ENCODE results near the gene DNER. TPM values are rescaled to one million over a fixed set of nuclear protein-coding genes. Genes with fewer than 3 reads are reported as not detected.

Gene DNER
- total and polyA plus RNA-seq, 4 donors = 0.01 TPM; not detected in 3

DNA sequence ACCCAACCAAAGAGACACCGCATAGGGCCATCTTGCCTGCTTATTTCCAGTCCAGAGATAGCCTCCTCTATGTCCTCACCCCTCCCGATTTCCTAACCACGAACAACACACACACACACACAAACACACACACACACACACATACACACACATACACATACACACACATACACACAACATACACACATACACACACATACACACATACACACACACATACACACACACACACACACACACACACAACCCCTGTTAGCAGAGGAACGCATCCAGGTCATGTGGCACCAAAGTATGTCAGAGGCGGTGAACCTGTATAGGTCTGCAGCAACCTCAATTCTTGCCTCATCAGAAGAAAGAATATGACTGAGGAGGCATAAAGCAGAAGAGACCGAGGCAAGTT is 18.5 kb upstream of the DNER start:
- H3K9me3 ChIP-seq (ENCODE audit: control insufficient read depth in 4 of 4, low read length in 3 of 4) = no peaks in the 10 kb centered on the region
- no peaks in the 10 kb centered on the region for H3K4me1 ChIP-seq (ENCODE audit: control insufficient read depth in 4 of 4, insufficient read depth in 4 of 4, low read length in 3 of 4)
- no peaks in the 10 kb centered on the region for H3K36me3 ChIP-seq (ENCODE audit: control insufficient read depth in 4 of 4, insufficient read depth in 3 of 4, low read depth in 1 of 4, low read length in 3 of 4)
- no peaks in the 10 kb centered on the region for H3K27me3 ChIP-seq (ENCODE audit: control insufficient read depth in 4 of 4, insufficient read depth in 4 of 4, low read length in 3 of 4)
- no peak overlapping the region for H3K27ac ChIP-seq (ENCODE audit: low read depth in 1 of 2, low read length in 2 of 2)
- H3K4me3 ChIP-seq (ENCODE audit: low read depth in 1 of 3, low read length in 3 of 3) = no peak overlapping the region
- 85% methylated on average over 6 of the region's 6 CpGs for WGBS
- no peak for TF ChIP-seq HNF4G (IDR thresholded peaks at IDR 0.05)
- TF ChIP-seq JUND (IDR thresholded peaks at IDR 0.05) = no peak
- no peak for TF ChIP-seq EGR1 (IDR thresholded peaks at IDR 0.05; ENCODE audit: low read depth in 2 of 2)
- TF ChIP-seq, protein P1, sequence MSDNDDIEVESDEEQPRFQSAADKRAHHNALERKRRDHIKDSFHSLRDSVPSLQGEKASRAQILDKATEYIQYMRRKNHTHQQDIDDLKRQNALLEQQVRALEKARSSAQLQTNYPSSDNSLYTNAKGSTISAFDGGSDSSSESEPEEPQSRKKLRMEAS (IDR thresholded peaks at IDR 0.05) = no peak
- TF ChIP-seq, protein P2, sequence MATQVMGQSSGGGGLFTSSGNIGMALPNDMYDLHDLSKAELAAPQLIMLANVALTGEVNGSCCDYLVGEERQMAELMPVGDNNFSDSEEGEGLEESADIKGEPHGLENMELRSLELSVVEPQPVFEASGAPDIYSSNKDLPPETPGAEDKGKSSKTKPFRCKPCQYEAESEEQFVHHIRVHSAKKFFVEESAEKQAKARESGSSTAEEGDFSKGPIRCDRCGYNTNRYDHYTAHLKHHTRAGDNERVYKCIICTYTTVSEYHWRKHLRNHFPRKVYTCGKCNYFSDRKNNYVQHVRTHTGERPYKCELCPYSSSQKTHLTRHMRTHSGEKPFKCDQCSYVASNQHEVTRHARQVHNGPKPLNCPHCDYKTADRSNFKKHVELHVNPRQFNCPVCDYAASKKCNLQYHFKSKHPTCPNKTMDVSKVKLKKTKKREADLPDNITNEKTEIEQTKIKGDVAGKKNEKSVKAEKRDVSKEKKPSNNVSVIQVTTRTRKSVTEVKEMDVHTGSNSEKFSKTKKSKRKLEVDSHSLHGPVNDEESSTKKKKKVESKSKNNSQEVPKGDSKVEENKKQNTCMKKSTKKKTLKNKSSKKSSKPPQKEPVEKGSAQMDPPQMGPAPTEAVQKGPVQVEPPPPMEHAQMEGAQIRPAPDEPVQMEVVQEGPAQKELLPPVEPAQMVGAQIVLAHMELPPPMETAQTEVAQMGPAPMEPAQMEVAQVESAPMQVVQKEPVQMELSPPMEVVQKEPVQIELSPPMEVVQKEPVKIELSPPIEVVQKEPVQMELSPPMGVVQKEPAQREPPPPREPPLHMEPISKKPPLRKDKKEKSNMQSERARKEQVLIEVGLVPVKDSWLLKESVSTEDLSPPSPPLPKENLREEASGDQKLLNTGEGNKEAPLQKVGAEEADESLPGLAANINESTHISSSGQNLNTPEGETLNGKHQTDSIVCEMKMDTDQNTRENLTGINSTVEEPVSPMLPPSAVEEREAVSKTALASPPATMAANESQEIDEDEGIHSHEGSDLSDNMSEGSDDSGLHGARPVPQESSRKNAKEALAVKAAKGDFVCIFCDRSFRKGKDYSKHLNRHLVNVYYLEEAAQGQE (IDR thresholded peaks at IDR 0.05) = no peak
- TF ChIP-seq, protein P3, sequence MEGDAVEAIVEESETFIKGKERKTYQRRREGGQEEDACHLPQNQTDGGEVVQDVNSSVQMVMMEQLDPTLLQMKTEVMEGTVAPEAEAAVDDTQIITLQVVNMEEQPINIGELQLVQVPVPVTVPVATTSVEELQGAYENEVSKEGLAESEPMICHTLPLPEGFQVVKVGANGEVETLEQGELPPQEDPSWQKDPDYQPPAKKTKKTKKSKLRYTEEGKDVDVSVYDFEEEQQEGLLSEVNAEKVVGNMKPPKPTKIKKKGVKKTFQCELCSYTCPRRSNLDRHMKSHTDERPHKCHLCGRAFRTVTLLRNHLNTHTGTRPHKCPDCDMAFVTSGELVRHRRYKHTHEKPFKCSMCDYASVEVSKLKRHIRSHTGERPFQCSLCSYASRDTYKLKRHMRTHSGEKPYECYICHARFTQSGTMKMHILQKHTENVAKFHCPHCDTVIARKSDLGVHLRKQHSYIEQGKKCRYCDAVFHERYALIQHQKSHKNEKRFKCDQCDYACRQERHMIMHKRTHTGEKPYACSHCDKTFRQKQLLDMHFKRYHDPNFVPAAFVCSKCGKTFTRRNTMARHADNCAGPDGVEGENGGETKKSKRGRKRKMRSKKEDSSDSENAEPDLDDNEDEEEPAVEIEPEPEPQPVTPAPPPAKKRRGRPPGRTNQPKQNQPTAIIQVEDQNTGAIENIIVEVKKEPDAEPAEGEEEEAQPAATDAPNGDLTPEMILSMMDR (IDR thresholded peaks at IDR 0.05; ENCODE audit: low read depth, low read length, missing input control) = no peak
- TF ChIP-seq RXRA (IDR thresholded peaks at IDR 0.05) = no peak
- TF ChIP-seq YY1 (IDR thresholded peaks at IDR 0.05) = no peak
- TF ChIP-seq RAD21 (IDR thresholded peaks at IDR 0.05) = no peak
- no peak for TF ChIP-seq GABPA (IDR thresholded peaks at IDR 0.05 in 1 of 2, conservative IDR thresholded peaks at IDR 0.05 in 1 of 2)
- no peak for TF ChIP-seq FOXA1 (IDR thresholded peaks at IDR 0.05)
- TF ChIP-seq TAF1 (conservative IDR thresholded peaks at IDR 0.05) = no peak
- no peak for TF ChIP-seq FOXA2 (IDR thresholded peaks at IDR 0.05)
- TF ChIP-seq, protein P4, sequence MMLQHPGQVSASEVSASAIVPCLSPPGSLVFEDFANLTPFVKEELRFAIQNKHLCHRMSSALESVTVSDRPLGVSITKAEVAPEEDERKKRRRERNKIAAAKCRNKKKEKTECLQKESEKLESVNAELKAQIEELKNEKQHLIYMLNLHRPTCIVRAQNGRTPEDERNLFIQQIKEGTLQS (IDR thresholded peaks at IDR 0.05) = no peak
- no peak for TF ChIP-seq SP1 (IDR thresholded peaks at IDR 0.05)
- TF ChIP-seq HNF4A (conservative IDR thresholded peaks at IDR 0.05) = no peak
- TF ChIP-seq, protein P5, sequence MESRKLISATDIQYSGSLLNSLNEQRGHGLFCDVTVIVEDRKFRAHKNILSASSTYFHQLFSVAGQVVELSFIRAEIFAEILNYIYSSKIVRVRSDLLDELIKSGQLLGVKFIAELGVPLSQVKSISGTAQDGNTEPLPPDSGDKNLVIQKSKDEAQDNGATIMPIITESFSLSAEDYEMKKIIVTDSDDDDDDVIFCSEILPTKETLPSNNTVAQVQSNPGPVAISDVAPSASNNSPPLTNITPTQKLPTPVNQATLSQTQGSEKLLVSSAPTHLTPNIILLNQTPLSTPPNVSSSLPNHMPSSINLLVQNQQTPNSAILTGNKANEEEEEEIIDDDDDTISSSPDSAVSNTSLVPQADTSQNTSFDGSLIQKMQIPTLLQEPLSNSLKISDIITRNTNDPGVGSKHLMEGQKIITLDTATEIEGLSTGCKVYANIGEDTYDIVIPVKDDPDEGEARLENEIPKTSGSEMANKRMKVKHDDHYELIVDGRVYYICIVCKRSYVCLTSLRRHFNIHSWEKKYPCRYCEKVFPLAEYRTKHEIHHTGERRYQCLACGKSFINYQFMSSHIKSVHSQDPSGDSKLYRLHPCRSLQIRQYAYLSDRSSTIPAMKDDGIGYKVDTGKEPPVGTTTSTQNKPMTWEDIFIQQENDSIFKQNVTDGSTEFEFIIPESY (IDR thresholded peaks at IDR 0.05) = no peak
- no peak for TF ChIP-seq NR2F2 (IDR thresholded peaks at IDR 0.05)
- H3K9ac ChIP-seq (ENCODE audit: low read depth in 1 of 2, low read length in 2 of 2) = no peak overlapping the region
- DNase-seq (ENCODE audit: low spot score) = no peak
